Heart left ventricle (tissue), 16 donors: ENCODE data around the gene PCBP3. TPM values are rescaled to one million over a fixed set of nuclear protein-coding genes. Genes with fewer than 3 reads are reported as not detected.
A peak's percentile ranks its signal among the peaks of the same experiment; 100 is the strongest.

Source experiments
- ATAC-seq, 4 donors: fragments of 200-7000 bp; cut with Tn5 transposase; one replicate each; pipeline ENCODE4 v1.9.1; 2020 to 2022; ENCODE audit warnings: moderate library complexity in 4 of 4, mild to moderate bottlenecking in 3 of 4, moderate number of reproducible peaks in 1 of 4
- DNase-seq, 5 donors: peaks; one replicate each; pipeline ENCODE4 v3.0.0-alpha.2; 2020
- H3K27ac ChIP-seq, 12 donors: fragments of 200-600 bp; sonication (generic) in 4 of 12; one replicate each; pipeline versions ENCODE4 v1.5.0 to v1.8.0; 2016 to 2022; ENCODE audit warnings: mild to moderate bottlenecking in 2 of 12
- H3K27me3 ChIP-seq, 9 donors: fragments of 200-600 bp; sonication (generic) in 2 of 9; one replicate each; pipeline versions ENCODE4 v1.5.1 to v1.8.0; 2016 to 2022; ENCODE audit warnings: mild to moderate bottlenecking in 3 of 9
- H3K36me3 ChIP-seq, 9 donors: fragments of 200-600 bp; sonication (generic) in 2 of 9; one replicate each; pipeline versions ENCODE4 v1.5.0 to v1.8.0; 2018 to 2022; ENCODE audit warnings: mild to moderate bottlenecking in 2 of 9
- H3K4me1 ChIP-seq, 12 donors: fragments of 200-600 bp; sonication (generic) in 4 of 12; one replicate each; pipeline versions ENCODE4 v1.5.0 to v1.8.0; 2016 to 2022; ENCODE audit warnings: mild to moderate bottlenecking in 3 of 12
- H3K4me3 ChIP-seq, 12 donors: fragments of 200-600 bp; sonication (generic) in 4 of 12; one replicate each; pipeline versions ENCODE4 v1.5.0 to v1.8.0; 2017 to 2022; ENCODE audit warnings: mild to moderate bottlenecking in 9 of 12, moderate library complexity in 4 of 12
- H3K9me3 ChIP-seq, 12 donors: fragments of 200-600 bp; sonication (generic) in 4 of 12; one replicate each; pipeline versions ENCODE4 v1.5.0 to v1.8.0; 2016 to 2022; ENCODE audit warnings: mild to moderate bottlenecking in 1 of 12
- CTCF ChIP-seq, 12 donors: fragments of 200-600 bp; sonication (generic) in 4 of 12; IDR thresholded peaks; one replicate each; pipeline versions ENCODE4 v1.5.0 to v1.8.0; 2018 to 2022; ENCODE audit warnings: antibody characterized with exemption in 12 of 12, mild to moderate bottlenecking in 5 of 12
- POLR2A ChIP-seq, 2 donors: fragments of 450-650 bp; IDR thresholded peaks; one replicate each; pipeline ENCODE4 v1.6.1; 2017; ENCODE audit warnings: antibody characterized with exemption in 2 of 2, mild to moderate bottlenecking in 2 of 2, moderate library complexity in 2 of 2
- WGBS, 4 donors: extraction: QIAGEN DNeasy Blood & Tissue Kit in 2 of 4; methylation state at CpG; one replicate each; pipeline versions ENCODE4 v1.1.5 to v1.1.7; 2013 to 2018; 5-methylcytosine and 5-hydroxymethylcytosine counted together
- intact Hi-C, 10 donors: fragments of 100-400 bp; cut with DNase I; formaldehyde crosslinking; loops; one replicate each; pipeline versions ENCODE4 v1.11.1 to v1.14.2; 2022
- polyA plus RNA-seq, 2 donors: library from polyadenylated mRNA; stranded (reverse); fragments of 200-250 nt; gene quantifications; one replicate each; pipeline ENCODE4 v1.2.3, GENCODE V29; 2013
- total RNA-seq, 9 donors: library from RNA; depleted of rRNA in 2 of 9; stranded (reverse); fragments of >200 nt in 2 of 9; fragmentation: NEBNext Ultra II Directional in 3 of 9; extraction: Animal tissue kit (Norgen Biotek cat#: 25700) in 3 of 9; gene quantifications; one replicate each; pipeline versions ENCODE4 v1.1.0 to v1.2.4, GENCODE V29; 2016 to 2023
- donor health status: ischemic (EF 13 %, LVEDD 7.1; RV severe dilation, severe dysfunction).
- donor health status: healthy with polysubstance abuse.
- donor health status: DM: no; HTN: yes; CAD: no.
- donor health status: DM: no; HTN: no; CAD: no.
- donor health status: ischemic (EF 25% LVEDD 6.9; RV normal size, moderate dysfunction).
- donor health status: ischemic (EF 25% LVEDD 5.7; RV mildly dilated, moderate dysfunction).
- donor health status: healthy.
- donor health status: DM: yes; HTN: yes; CAD: no.
- donor health status: ischemic (EF 35%, LVEDD 5.7; RV mildly dilated, moderate dysfunction).
- donor health status: nonischemic (EF 11% LVEDD 7.7; RV severe dilation, severe dysfunction).
- donor health status: DM: yes; HTN: yes; CAD: no.
- donor health status: PGD.
- donor health status: ischemic (EF 29% LVEDD 5.4; RV normal size, mild dysfunction).
- donor health status: nonischemic (EF 23%, LVEDD 6.1; RV moderate dilation, normal function).

The PCBP3 gene
- total and polyA plus RNA-seq, 11 donors, result 0.72 to 11.4 (median 2.5) TPM; not detected in 1

GRCh38 chr21:45788198-45788597 lies 144.7 kb downstream of the PCBP3 start:
- 86 to 88% (median 87%) methylated on average over 12 to 16 of the region's 16 CpGs for WGBS, 4 donors
- ATAC-seq (no peak), DNase-seq (no peak)
- intact Hi-C loops, result no loop called here
- H3K9me3 ChIP-seq, result no peaks in the 10 kb centered on the region
- no peak overlapping the region for H3K27ac ChIP-seq
- H3K36me3 ChIP-seq, result no peaks in the 10 kb centered on the region
- H3K4me3 ChIP-seq, result no peak overlapping the region
- H3K27me3 ChIP-seq, result peaks cover 0 to 7% (median 0%) of the 10 kb centered on the region in 9 donors
- TF ChIP-seq POLR2A (IDR thresholded peaks at IDR 0.05), result no peak
- TF ChIP-seq CTCF (IDR thresholded peaks at IDR 0.05), result no peak
- no peaks in the 10 kb centered on the region for H3K4me1 ChIP-seq

GRCh38 chr21:45788637-45789506 lies 145.3 kb downstream of the PCBP3 start:
- Histone ChIP-seq H3K4me1 (no peaks in the 10 kb centered on the region), H3K4me3 (no peak overlapping the region), H3K9me3 (no peaks in the 10 kb centered on the region), H3K27me3 (peaks cover 0 to 7% (median 0%) of the 10 kb centered on the region in 9 donors), H3K36me3 (no peaks in the 10 kb centered on the region), H3K27ac (no peak overlapping the region)
- no peak for DNase-seq
- 85 to 89% (median 87%) methylated on average over 14 of the region's 14 CpGs for WGBS, 4 donors
- peak in 1 of 4 donors; percentile 18 for ATAC-seq
- intact Hi-C loops, result no loop called here
- no peak for TF ChIP-seq POLR2A (IDR thresholded peaks at IDR 0.05)
- TF ChIP-seq CTCF (IDR thresholded peaks at IDR 0.05), result no peak

GRCh38 chr21:45790427-45790826 lies 146.9 kb downstream of the PCBP3 start:
- no peaks in the 10 kb centered on the region for H3K4me1 ChIP-seq
- H3K27me3 ChIP-seq, result peaks cover 0 to 7% (median 0%) of the 10 kb centered on the region in 9 donors
- no peaks in the 10 kb centered on the region for H3K36me3 ChIP-seq
- ATAC-seq (no peak), DNase-seq (no peak)
- no peak overlapping the region for H3K4me3 ChIP-seq
- no peaks in the 10 kb centered on the region for H3K9me3 ChIP-seq
- WGBS, 4 donors, result 86 to 96% (median 89%) methylated on average over 7 of the region's 7 CpGs
- intact Hi-C loops, result no loop called here
- no peak overlapping the region for H3K27ac ChIP-seq
- TF ChIP-seq CTCF (IDR thresholded peaks at IDR 0.05), result no peak
- no peak for TF ChIP-seq POLR2A (IDR thresholded peaks at IDR 0.05)

GRCh38 chr21:45791562-45792418 lies 148.3 kb downstream of the PCBP3 start:
- no peaks in the 10 kb centered on the region for H3K4me1 ChIP-seq
- ATAC-seq, result no peak
- H3K27me3 ChIP-seq, result peaks cover 0 to 7% (median 0%) of the 10 kb centered on the region in 9 donors
- no peaks in the 10 kb centered on the region for H3K9me3 ChIP-seq
- no peaks in the 10 kb centered on the region for H3K36me3 ChIP-seq
- intact Hi-C loops, result no loop called here
- no peak overlapping the region for H3K27ac ChIP-seq
- TF ChIP-seq POLR2A (IDR thresholded peaks at IDR 0.05) (no peak), CTCF (IDR thresholded peaks at IDR 0.05) (no peak)
- no peak for DNase-seq
- 84 to 89% (median 86%) methylated on average over 19 of the region's 19 CpGs for whole genome bisulfite sequencing, 4 donors
- H3K4me3 ChIP-seq, result no peak overlapping the region
